ENCODE measurements around the gene GAMT.
A peak's percentile ranks its signal among the peaks of the same experiment; 100 is the strongest.

GAMT gene

DNA sequence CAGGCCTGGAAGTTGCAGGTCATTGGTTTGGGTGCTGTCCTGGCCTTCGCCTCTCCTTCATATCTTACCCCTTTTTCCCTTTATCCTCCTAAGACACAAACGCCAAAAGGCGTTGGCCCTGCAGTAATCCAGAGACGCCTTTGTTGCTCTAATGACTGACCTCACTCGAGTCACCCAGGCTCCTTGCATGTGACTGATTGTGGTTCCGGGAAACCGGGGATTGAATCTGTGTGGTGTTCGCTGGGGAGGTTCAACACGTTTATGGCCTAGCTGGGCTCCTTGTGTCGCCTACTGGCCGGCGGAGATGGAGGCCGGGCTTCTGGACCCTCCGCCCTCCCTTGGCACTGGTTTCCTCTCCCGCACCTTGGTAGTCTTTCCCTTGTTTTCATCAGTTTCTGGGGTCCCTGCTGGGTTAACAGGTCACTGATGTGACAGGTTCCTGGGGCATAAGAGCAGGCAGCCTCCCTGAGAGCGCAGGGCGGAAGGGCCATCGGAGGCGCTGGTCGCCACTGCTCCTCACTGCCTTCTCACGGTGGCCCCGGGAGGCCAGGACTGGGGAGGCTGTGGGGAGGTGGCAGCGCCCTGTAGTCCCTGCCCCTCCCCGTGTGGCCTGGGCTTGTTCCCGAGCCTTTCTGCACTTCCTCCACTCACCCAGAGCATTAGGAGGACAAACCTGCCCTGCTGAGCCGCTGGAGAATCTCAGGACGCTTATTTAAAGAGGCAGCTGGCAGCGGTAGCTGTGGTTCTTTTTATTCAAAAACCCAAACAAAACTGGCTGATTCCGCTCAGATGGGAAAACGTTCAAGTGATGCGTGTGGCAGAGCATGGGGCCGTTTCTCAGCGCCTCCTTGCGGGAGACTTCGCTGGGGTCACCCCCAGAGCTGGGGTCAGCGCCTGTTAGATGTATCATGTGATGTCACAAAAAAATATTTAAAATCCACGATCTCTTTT is 35.7 kb downstream of the GAMT start:
- no peak for DNase-seq (ENCODE audit: low read depth)

GRCh38 chr19:1364070-1364704 is 37.2 kb downstream of the GAMT start:
- DNase-seq (ENCODE audit: low read depth): no peak

DNA sequence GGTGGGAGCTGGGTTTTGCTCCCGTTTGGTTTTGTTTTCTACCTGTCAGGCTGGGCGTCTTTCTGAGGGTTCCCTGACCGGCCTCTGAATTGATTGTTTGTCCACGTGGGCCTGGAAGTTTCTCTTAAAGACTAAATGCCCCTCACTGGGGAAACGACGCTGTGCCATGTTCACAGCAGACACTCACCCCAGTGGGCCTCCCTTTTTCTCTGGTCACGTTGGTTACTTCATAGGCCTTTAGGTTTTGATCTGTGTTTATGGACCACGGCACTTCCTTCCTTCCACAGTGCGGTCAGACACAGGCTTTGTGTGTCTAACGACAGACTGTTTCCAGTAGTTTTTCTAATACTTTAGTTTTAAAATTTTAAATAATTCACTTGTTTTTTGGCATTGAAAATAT is 37.7 kb downstream of the GAMT start:
- no peak for DNase-seq (ENCODE audit: low read depth)

- DNase-seq (ENCODE audit: low read depth): no peak
These were observed 38.7 kb downstream of the GAMT start for GRCh38 chr19:1362387-1363257.

- no peak for DNase-seq (ENCODE audit: low read depth)
These were observed 39.5 kb downstream of the GAMT start for GRCh38 chr19:1361601-1362386.

GRCh38 chr19:1360818-1361461 is 40.4 kb downstream of the GAMT start:
- DNase-seq (ENCODE audit: low read depth): peak; percentile 33

GRCh38 chr19:1360126-1360817 is 41.1 kb downstream of the GAMT start:
- DNase-seq (ENCODE audit: low read depth): no peak

GRCh38 chr19:1357531-1358109 is 43.7 kb downstream of the GAMT start:
- DNase-seq (ENCODE audit: low read depth): no peak

GRCh38 chr19:1356508-1356865 is 44.9 kb downstream of the GAMT start:
- DNase-seq (ENCODE audit: low read depth): no peak

DNA sequence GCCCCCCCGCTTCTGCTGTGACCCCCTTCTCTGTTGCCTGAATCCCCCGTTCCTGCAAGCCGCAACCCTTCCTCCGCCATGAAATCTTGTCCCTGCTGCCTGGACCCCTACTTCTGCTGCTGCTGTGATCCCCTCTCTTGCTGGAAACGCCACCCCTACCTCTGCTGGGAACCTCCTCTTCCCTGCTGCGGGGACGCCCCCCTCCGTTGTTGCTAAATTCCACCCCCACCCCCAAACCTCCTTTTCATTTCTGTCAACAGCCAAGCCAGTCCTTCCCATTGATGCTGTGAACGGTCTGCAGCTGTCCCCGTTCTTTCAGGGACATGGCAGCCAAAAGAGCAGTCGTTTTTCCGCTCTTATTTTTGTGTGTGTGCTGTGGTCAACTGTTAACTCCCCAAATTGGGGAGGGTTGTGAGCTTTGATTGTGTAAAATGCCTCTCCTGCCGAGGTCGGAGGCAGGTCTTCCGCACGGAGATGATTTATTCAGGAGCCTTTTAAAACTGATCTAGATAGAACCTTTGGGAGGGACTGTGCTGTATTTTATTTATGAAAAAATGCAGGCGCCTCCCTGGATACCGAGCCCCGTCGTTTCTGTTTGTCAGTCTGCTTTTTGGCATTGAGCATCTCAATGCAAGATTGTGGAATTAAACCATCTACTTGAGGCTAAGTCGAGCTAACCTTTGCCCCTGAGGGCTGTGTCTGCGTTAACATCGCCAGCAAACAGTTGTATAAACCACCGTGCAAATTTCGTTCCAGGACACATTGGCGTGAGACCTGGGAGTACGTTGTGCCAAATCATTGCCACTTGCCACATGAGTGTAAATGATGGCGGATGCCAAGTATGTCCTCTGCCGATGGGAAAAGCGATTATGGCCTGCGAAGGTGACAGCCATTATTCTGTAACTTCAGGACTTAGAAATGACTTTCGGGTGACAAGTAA is 45.5 kb downstream of the GAMT start:
- no peak for DNase-seq (ENCODE audit: low read depth)

GRCh38 chr19:1354970-1355567 is 46.3 kb downstream of the GAMT start:
- DNase-seq (ENCODE audit: low read depth): no peak

GRCh38 chr19:1353144-1353543 is 48.2 kb downstream of the GAMT start:
- no peak for DNase-seq (ENCODE audit: low read depth)

DNA sequence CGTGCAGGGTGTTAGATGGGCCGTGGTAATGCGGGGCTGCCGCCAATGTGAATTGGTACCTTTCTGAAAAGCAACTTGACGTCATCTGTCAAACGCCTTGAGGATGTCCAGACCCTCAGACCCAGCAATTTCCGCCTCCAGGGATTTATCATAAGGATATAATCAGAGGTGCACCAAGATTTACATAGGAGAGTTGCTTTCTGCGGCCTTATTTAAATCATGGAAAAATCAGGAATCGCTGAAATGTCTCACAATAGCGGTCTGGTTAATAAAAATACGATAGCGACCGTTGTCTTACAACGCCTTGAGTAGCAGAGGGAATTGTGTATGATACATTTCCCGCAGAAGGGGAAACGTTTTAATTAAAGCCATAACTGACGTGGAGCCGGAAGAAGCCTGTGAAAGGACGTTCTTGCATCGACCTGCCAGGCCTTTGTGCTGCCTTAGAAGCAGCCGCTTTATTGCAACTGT is 49.9 kb downstream of the GAMT start:
- no peak for DNase-seq (ENCODE audit: low read depth)

DNA sequence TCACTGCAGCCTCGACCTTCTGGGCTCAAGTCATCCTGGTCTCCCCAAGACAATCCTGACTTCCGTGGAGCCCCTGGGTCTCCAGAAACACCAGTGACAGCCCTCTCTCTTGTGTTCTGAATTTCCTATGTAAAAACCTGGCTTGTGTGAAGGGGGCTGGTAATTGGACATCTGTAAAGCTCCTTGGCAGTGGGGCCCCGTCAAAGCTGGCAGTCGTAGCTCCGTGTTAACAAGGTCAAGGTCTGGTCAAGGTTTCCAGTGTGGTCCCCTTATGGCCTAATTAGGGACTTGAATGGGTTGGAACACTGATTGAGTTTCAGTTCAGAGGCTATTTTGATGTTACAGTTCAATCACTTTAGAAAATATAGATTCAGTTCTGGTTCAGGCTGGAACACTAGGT is 50.5 kb downstream of the GAMT start:
- DNase-seq (ENCODE audit: low read depth): no peak

DNA sequence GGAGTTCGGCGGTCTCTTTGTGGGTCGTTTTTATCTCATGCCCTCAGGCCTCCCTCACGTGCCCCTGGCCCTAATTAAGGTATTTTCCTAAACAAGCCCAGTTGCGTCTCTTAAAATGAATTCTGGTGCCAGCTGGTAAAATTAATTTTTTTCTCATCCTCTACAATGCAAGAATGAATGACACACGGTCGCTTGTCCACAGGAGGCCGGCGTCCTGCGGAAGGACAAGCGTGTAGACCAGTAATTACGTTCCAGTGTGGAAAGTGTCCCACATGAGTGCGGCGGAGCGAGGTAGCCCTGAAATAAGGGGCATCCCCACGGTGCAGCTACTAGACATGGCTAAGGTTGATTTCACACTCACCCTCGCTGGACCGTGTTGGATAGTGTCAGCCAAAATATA is 52.1 kb downstream of the GAMT start:
- DNase-seq (ENCODE audit: low read depth): no peak

Data from HS-5 (cell line).